Left hindlimb (tissue), 1 donor: ENCODE measurements around the gene DDX27.

Source experiments
- DNase-seq: peaks from one replicate; pipeline ENCODE4 v3.0.0-alpha.2; 2018

DDX27 gene

DNA sequence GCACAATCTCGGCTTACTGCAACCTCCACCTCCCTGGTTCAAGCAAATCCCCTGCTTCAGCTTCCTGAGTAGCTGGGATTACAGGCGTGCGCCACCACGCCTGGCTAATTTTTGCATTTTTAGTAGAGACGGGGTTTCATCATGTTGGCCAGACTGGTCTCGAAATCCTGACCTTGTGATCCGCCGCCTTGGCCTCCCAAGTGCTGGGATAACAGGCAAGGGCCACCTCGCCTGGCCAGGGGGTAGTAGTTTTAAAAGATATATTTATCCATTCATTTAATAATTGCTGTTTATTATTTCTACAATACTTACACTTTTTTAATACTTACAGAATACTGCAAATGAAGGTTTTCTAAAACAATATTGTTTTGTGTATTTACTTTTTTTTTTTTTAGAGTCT is 15.5 kb upstream of the DDX27 start:
- DNase-seq: no peak

DNA sequence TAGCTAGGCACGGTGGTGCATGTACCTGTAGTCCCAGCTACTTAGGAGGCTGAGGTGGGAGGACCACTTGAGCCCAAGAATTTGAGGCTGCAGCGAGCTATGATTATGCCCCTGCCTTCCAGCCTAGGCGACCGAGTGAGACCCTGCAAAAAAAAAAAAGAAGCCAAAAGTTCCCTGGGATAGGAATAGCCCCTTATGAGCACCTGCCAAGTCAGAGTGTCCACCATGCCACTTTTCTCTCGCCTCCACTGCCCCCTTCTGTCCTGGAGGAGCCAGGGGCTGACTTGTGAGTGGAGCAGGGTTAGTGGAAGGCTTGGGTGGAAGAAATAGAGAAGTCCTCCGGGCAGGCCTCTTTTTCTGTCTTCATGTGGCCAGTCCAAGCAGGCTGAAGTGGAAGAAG is 12.1 kb upstream of the DDX27 start:
- DNase-seq: no peak

DNA sequence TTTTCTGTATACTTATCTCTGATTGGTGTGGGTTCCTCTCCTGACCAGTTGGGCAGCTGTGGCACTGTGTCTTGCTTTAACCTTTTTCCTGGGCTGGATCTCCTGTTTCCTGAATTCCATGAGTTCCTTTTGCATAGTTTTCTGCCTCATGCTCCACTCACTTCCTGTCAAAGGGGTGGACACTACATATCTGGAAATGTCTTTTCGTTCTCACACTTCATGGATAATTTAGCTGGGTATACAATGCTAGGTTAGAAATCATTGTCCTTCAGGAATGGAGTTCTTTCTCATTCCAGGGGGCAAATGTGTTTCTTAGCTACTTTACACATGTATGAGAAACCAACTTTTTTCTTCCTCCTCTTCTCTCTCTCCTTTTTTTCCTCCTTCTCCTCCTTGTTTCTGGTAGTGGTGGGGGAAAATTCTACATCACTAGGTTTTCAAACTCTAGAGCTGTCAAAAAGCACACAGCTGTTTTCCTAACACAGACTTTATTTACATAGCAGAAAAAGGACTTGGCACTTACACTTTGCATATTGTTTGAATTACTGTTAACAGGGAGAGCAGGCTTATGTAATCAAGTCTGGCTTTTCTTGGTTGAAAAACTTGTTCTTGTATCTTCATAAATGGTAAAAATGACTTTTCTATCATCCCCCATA is 9.0 kb upstream of the DDX27 start:
- no peak for DNase-seq

DNA sequence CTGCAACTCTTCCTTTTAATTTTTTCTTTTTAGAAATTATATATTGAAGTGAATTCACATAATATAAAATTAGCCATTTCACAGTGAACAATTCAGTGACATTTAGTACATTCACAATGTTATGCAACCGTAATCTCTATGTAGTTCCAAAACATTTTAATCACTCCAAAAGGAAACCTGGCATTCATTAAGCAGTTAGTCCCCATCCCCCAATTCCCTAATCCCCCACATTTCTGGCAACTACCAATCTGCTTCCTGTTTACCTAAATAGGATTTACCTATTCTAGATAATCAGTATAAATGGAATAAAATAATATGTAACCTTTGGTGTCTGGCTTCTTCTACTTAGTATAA is 8.5 kb upstream of the DDX27 start:
- DNase-seq: no peak

DNA sequence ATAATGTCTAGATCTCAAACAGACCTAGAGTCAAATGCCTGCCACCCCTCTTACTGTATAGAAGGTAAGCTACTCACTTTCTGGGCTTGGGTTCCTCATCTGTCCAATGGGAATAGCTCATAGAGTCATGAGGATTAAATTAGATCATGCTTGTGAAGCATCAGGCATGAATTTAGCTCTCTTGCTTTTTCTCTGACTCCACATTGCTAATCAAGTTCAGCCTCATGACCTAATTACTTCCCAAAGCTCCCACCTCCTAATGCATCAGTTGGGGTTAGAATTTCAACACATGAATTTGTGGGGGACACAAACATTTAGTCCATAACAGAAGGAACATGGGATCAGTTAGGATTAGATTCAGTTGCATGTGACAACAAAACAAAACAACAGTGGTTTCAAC is 4.6 kb upstream of the DDX27 start:
- DNase-seq: no peak

DNA sequence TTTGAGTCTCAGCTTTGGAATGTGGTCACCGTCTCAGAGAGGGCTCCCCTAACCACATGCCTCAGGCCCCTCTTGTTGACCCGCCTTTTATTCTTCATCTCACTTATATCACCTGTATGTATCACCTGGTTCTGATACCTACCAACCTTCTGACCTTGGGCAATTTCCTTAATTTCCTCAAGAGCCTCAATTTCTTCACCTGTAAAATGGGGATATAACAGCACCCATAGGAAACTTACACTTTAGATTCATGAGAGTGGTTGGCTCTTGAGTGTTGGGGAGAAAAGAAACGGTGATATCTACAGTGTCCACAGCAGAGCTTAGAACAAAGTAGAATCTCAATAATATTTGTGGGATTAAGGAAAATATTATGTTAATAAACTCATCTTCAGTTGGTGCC is 4.0 kb upstream of the DDX27 start:
- DNase-seq: no peak

DNA sequence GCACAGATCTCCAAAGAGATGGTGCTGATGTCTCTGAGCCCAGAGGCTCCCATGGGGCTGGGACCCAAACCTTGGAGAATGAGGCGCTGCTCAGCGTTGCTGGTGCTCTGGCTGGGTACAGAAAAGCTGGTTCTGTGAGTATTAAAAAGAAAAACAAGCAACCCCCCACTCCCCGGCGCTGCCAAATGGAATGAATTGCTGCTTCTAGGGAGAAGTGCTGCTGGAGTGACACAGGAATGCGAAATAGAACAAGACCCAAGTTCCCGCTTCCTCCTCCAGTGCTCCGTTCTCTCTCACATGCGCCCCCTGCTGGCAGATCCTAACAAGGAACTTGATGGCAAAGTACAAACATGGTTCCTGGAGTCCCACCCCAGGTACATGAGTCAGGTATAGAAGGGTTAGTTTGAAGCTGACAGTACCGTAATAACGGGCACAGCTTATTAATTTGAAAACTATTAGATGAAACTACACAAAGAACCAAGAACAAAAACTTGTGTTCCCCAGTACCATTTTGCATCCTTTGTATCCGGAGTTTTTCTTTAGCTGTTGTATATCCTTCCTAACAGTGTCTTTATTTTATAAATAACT is 2.1 kb upstream of the DDX27 start:
- DNase-seq: peak; percentile 89

DNA sequence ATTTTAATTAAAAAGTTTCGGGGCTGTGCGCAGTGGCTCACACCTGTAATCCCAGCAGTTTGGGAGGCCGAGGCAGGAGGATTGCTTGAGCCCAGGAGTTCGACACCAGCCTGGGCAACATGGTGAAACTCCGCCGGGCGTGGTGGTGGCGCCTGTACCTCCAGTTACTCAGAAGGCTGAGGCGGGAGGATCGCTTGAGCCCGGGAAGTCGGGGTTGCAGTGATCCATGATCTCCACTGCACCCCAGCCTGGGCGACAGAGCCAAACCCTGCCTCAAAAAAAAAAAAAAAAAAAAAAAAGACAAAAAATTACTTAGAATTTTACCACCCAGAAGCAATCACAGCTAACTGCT is 501 bp upstream of the DDX27 start:
- DNase-seq: peak; percentile 52

DNA sequence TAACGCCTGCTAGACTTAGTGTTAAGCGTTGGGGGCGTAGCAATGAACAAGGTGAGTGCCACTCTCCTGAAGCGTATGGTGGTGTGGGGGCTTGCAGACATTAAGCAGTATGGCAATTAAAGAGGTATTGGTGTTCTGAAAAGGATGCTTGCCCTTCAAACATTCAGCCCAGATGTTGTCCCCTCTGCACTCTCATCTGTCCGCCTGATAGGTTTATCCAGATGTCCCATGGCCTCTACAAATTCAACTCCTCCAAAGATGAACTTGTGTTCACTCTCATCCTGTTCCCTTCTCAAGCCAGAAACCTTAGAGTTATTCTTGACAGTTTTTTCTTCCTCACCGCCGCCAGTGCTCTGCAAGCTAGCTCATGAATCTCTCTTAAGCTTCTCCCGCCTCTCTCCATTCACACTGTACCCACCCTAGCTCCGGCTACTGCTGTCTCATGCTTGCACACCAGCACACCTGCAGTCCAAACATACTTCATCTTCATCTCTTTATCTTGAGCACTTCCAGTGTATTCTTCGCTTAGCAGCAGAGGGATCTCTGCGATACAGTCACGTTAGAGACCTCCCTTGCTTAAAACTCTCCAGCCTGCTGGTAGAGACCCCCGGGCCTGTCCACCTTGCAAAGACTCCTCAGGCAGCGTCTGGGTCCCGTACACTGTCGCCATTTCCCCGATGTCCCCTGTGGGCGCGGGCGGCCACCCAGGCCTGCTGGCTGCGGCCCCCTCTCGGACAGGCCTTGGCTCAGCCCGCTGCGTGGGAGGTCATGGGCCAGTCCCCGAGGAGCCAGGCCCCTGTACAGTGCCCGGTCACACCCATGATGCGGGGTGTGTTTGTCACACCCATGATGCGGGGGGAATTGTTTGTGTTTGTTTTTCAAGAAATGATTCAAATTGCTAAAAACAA is 962 bp downstream of the DDX27 start:
- no peak for DNase-seq

DNA sequence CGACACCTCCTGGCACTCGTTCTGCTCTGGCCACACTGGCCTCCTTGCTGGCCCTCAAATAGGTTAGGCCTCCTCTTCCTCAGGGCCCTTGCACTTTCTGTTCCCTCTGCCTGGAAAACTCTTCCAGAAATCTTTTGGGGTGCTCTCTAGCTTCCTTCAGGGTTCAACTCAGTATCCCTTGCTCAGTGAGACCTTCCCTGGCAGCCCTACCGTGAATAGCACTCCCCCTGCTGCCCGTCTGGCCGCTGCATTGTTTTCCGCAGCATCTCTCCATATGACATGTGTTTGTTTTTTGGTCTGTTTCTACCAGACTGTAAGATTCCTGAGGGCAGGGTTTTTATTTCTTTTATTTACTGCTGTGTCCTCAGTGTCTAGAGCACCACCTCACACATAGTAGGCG is 6.7 kb downstream of the DDX27 start:
- no peak for DNase-seq

DNA sequence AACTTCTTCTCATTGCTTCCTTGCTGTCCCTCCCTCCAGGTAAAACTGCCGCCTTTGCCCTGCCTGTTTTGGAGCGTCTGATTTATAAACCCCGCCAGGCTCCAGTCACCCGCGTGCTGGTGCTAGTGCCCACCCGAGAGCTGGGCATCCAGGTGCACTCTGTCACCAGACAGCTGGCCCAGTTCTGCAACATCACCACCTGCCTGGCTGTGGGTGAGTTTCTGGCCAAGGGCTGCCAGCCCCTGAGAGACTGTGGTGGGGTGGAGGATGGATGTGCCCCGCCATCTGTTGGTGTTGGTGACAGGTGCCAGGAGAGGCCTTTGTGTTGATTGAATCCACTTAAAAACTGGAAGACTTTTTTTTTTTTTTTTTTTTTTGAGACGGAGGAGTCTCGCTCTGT is 9.5 kb downstream of the DDX27 start:
- peak; percentile 40 for DNase-seq

DNA sequence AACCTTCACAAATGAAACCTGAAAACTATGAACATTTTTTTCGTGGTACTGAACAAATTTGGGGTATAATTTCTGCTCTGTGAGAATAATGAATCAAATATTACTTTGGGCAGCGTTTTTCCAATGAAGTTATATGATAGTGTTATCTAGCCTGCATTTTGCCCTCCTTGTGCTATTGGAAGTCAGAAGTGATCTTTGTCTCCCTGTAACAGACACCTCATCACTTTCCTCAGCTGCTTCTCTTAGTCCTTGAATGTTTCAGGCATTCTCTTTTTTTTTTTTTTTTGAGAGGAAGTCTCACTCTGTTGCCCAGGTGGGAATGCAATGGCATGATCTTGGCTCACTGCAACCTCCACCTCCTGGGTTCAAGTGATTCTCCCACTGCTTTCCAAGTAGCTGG is 10.2 kb downstream of the DDX27 start:
- DNase-seq: no peak

DNA sequence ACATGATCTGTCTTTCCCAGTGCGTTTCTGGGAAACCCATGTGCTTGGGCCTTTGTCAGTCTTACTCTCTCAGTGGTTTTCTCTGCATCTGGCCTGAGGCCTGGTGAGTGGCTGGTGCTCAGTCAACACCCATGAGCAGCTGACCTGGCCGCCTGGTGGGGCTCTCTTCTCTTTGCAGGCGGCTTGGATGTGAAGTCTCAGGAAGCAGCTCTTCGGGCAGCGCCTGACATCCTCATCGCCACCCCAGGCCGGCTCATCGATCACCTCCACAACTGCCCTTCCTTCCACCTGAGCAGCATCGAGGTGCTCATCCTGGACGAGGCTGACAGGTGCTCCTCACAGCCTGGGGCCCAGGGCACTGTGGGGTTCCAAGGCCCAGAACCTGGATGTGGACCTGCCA is 10.8 kb downstream of the DDX27 start:
- DNase-seq: no peak

DNA sequence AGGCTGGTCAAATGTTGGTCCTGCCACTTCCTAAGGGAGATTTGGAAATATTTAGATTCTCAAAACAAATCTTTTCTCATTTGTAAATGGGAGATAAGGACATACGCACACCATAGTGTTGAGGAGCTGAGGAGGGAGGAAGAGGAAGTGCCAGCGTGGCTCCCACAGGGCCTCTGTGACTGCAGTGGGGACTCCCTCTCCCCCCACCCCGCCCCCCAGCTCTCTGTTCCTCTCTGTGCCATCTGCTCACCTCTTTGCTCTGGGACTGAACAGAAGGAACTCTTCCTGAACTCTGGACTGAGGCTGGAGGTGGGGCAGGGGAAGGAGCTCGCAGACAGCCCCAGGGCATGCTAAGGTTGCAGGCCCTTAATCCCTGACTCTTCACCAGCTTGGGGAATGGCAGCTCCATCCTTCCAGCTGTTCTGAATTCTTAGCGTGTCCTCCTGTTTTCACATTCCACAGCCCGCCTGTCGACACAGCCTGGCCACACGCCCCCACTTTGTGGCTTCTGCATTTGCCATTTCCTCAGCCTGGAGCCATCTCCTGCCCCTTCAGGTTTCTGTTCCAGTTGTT is 11.4 kb downstream of the DDX27 start:
- no peak for DNase-seq

DNA sequence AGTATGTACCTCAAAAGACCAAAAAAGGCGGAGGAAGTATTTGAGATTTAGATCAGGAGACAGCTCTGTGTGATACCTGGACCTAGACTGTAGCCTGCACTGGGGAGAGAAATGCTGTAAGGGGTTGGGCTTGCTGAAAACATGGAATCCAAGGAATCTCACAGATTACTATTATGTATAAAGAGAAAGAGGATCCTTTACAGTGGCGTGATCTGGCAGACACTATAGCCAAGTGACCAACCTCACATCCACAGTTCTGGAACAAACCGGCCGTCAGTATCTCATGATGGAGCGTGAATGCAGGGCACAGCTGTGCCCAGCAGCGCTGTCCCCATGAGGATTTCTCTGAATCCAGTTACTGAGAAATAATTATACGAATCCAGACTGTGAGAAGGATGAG is 12.3 kb downstream of the DDX27 start:
- no peak for DNase-seq

DNA sequence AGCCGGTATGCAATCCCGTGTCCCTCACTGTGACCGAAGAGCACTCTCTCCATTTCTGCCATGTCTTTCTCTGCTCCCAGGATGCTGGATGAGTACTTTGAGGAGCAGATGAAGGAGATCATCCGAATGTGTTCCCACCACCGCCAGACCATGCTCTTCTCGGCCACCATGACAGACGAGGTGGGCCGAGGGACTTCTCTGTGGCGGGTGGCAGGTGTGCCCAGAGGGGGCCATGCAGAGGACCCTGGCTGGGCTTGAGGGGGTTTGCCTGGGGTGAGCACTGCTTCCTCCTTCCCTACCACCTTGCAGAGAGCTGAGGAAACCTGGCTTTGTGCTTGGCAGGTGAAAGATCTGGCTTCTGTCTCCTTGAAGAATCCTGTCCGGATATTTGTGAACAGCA is 14.0 kb downstream of the DDX27 start:
- DNase-seq: no peak

DNA sequence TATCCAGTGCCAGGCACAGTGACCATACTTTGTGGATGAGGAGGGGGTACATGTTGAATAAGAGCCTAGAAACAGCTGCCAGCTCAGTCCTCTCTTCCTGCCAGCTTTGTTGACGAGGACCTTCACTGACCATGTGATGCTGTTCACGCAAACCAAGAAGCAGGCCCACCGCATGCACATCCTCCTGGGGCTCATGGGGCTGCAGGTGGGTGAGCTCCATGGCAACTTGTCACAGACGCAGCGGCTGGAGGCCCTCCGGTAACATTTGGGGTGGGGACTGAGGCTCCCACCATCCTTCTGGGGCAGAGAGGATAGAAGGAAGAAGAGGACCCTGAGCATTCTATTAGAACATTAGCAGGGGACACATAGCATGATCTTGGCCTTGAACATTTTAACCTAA is 15.6 kb downstream of the DDX27 start:
- DNase-seq: no peak

DNA sequence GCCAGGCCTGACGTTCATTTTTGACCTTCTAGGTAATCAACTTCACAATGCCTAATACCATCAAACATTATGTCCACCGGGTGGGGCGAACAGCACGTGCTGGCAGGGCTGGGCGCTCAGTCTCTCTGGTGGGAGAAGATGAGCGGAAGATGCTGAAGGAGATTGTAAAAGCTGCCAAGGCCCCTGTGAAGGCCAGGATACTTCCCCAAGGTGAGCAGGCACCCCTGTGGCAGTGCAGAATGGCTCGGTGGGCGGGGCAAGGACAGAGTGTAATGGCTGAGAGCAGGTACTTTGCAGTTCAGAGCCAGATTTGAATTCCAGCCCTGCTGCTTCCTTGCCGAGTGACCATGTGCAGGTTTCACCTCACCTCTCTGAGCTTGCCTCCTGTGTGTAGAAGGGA is 17.1 kb downstream of the DDX27 start:
- no peak for DNase-seq

DNA sequence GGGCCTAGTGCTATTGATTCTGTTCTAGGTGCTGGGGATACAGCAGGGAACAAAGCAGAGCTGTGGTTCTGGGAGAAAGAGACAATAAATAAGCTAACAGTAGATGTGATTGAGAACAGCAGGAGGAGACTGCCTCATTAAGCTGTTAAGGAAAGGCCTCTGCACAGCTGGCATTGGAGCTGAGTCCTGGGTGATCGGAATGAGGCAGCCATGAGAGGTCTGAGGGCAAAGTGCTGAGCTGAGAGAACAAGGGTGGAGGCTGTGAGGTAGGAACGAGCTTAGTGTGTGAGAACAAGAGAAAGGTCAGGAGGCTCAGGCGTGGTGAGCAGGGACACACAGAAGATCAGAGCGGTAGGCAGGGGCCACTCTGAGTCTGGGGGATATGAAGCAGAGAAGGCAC is 18.3 kb downstream of the DDX27 start:
- no peak for DNase-seq

DNA sequence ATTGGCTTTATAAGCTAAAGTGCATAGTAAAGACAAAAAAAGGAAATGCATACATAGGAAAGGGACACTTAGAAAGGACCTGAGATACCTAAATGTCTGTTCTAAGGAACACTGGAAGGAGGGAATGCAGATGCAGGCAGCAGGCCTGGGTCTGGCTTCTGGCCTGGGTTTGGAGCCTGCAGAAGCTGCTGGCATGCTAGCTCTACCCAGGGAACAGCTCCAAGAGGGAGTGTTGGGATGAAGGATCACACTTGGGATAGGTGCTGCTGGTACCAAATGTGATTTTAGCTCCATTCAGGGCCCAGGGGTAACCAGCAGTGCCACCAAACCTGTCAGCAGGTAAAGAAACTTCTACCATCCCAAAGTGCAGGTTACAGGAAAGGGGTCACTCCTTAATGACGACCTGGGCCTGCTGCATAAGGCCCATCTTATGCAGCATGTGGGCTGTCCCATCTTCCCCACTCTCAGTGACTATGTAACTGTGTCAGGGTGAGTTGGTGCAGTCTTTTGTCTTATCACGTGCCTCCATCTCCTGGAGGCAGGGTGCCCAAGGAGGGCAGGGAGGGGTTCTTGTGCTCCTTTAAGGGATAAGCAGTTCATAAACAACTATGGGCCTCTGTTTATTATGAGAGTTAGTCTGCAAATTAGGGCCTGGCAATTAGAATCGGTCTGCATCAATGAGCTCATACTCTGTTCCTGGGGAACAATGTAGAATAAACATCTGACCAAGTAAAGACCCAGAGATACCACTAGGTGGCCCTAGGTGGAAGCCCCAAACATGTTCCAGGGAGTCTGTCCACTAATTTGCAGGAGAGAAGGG is 26.9 kb downstream of the DDX27 start:
- no peak for DNase-seq

DNA sequence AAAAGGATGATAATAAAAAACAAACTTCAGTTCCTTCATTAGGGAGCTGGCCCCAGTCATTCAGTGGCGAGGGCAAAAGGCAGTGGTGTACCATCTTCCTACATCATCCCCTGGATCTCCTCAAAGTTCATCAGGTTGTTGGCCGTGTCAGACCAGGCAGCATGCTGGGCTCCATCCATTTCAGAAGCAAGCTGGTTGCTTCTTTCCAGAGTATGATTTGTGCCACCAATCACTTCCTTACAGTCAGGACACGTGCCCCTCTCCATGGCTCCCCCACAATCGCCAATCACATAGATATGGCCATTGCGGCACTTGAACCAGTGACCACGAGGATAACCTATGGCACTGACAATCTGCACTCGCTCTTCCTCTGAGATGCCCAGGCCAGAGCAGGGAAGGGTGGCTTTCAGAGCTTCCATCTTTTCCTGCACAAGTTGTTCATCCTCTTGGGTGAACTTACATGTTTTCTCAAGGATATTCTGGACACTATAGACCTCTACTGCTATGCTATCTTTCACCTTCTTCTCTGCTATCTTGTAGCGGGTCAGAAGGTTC is 28.0 kb downstream of the DDX27 start:
- DNase-seq: no peak

DNA sequence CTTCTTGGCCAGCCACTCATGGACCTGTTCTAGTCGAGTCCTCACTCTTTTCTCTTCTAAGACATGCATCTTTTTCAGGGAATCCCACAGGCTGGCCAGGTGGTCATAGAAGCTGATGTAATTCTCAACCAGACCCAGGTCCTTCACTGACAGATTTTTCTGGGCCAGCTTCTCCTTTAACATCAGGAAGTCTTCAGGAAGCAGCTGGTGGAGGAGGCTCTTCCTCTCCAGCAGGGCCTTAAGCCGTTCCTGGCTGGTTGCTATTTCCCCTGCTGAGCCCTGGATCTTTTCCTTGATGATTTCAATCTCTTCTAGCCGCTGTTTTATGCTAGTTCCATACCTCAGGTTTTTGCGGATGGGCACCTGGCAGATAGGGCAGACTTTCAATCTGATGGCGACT is 28.6 kb downstream of the DDX27 start:
- DNase-seq: no peak

DNA sequence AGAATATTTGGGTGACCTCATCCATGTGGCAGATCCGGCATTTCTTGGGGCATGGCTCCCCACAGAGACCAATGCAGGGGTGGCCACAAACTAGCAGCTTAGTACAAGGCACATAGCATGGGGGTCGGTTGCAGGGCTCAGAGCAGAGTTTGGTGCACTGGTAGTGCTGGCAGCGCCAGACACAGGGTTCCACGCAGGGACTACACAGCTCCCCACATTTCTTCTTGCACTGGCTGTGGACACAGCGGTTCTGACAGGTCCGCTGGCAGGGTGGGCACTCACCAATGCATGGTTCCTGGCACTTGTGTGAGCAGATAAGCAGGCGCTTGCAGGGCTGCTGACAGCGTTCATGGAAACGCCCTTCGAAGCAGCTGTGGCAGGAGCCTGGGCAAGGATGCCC is 29.1 kb downstream of the DDX27 start:
- DNase-seq: no peak
